Measurements from ENCODE around the gene PAX2. TPM values are rescaled to one million over a fixed set of nuclear protein-coding genes. Genes with fewer than 3 reads are reported as not detected.

PAX2 gene
- total RNA-seq, 1 donor from 2014 or later: 0.07 TPM

DNA sequence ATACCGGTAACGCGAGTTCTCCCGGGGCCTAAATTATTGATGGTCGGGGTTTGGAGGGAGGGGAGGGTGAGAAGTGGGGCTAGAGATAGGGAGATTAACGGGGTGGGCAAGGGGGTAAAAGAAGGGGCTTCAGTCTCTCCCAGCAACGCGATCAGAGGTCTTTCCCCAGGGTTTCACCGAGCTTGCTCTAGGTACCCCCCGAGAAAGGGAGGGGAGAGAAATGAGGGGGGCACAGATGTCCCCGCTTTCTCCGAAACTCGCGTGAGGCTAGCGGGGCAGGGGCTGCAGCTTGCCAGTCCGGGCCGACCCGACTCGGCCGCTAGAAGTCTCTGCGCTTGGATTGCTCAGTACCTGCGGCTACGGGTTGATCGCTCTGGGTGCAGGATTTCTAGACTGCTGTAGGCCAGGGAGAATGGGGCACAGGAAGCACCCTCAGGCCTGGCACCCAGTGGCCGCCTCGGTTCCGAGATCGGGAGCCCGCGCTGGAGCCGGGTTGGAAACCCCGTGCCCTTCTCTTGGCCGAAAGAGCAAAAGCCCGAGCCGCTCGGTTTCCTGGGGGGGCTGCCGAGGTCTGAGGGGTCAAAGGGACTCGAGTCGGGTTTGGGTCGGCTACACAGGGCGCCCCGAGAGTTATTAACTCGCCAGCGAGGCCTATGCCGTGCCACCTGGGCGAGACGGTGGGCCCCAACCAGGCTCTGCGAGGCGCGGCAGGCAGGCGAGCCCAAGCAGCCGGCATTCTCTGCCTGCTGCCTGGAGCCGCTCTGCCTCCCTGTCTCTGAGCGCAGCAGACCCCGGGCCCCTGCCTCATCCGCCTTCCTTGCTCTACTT is 3.1 kb downstream of the PAX2 start:
- no peak overlapping the region for H3K4me3 Mint-ChIP-seq
- DNase-seq: no peak
- no peaks in the 10 kb centered on the region for H3K9me3 Mint-ChIP-seq
- intact Hi-C loops (cut with micrococcal nuclease): loop anchor here (5.0 kb wide), 1 partner anchor 36 kb away; no protein-coding TSS in a partner anchor
- peaks cover 13% of the 10 kb centered on the region for H3K4me1 Mint-ChIP-seq
- H3K27me3 Mint-ChIP-seq: peaks cover 81% of the 10 kb centered on the region
- peak overlapping the region; percentile 12 for H3K27ac Mint-ChIP-seq
- H3K36me3 Mint-ChIP-seq (ENCODE audit: low read depth): peaks cover 3% of the 10 kb centered on the region

DNA sequence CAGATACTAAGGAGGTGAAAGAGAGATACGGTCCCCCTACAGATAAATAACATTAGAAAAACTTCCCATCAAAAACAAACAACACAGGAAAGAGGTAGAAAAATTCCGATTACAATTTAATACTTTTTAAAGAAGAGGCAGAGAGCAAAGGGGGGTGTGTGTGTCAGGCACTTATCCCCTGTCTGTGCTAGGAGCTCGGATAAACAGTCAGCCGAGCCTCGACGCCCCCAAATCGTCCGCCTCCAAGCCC is 3.6 kb downstream of the PAX2 start:
- H3K4me3 Mint-ChIP-seq: no peak overlapping the region
- H3K9me3 Mint-ChIP-seq: no peaks in the 10 kb centered on the region
- peaks cover 3% of the 10 kb centered on the region for H3K36me3 Mint-ChIP-seq (ENCODE audit: low read depth)
- intact Hi-C loops (cut with micrococcal nuclease): loop anchor here (5.0 kb wide), 1 partner anchor 37 kb away; no protein-coding TSS in a partner anchor
- H3K27me3 Mint-ChIP-seq: peaks cover 81% of the 10 kb centered on the region
- H3K4me1 Mint-ChIP-seq: peaks cover 9% of the 10 kb centered on the region
- DNase-seq: no peak
- H3K27ac Mint-ChIP-seq: no peak overlapping the region

DNA sequence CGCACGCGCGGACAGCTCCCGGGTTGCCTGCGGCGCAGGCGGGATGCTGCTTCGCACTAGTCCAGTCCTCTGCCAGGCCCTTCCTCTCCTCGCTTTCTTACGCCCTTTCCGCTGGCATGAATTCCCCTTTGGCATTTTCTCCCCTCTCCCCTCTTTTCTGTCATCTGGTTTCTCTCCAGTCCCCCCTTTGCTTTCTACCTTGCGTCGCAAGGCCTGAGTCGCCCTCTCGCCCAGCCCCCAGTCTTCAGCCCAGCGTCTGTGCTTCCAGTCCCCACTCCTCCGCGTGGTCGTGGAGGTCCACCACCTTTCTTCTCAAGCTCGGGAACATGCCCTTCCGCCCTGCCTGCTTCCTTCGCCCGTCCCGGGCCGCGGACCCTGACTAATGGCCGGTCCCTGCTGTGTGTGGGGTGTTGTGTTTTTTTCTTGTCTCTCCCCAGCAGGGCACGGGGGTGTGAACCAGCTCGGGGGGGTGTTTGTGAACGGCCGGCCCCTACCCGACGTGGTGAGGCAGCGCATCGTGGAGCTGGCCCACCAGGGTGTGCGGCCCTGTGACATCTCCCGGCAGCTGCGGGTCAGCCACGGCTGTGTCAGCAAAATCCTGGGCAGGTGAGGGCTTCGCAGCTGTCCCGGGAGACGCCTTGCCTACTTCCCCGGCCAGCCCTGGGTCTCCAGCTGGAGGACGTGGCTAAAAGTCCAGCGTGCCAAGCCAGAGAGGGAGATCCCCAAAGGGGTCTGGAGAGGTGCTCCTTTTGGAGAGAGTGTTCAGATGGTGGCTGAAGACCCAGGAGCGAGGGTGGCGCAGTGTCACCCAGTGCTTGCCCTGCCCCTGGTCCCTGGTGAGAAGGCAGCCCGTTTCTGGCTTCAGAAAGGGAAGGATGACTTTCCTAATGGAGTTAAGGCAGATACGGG is 4.2 kb downstream of the PAX2 start:
- no peak for DNase-seq
- H3K27ac Mint-ChIP-seq: peak overlapping the region; percentile 74
- H3K4me1 Mint-ChIP-seq: peaks cover 9% of the 10 kb centered on the region
- H3K27me3 Mint-ChIP-seq: peaks cover 76% of the 10 kb centered on the region
- intact Hi-C loops (cut with micrococcal nuclease): loop anchor here (5.0 kb wide), 1 partner anchor 37 kb away; no protein-coding TSS in a partner anchor
- H3K4me3 Mint-ChIP-seq: no peak overlapping the region
- H3K9me3 Mint-ChIP-seq: no peaks in the 10 kb centered on the region
- peaks cover 3% of the 10 kb centered on the region for H3K36me3 Mint-ChIP-seq (ENCODE audit: low read depth)

GRCh38 chr10:100750291-100751210 is 5.2 kb downstream of the PAX2 start:
- no peak overlapping the region for H3K4me3 Mint-ChIP-seq
- intact Hi-C loops (cut with micrococcal nuclease): no loop called here
- no peaks in the 10 kb centered on the region for H3K9me3 Mint-ChIP-seq
- DNase-seq: no peak
- H3K36me3 Mint-ChIP-seq (ENCODE audit: low read depth): peaks cover 3% of the 10 kb centered on the region
- peaks cover 9% of the 10 kb centered on the region for H3K4me1 Mint-ChIP-seq
- peaks cover 79% of the 10 kb centered on the region for H3K27me3 Mint-ChIP-seq
- peak overlapping the region; percentile 20 for H3K27ac Mint-ChIP-seq

GRCh38 chr10:100751211-100751933 is 6.0 kb downstream of the PAX2 start:
- intact Hi-C loops (cut with micrococcal nuclease): no loop called here
- no peaks in the 10 kb centered on the region for H3K36me3 Mint-ChIP-seq (ENCODE audit: low read depth)
- no peak for DNase-seq
- H3K9me3 Mint-ChIP-seq: no peaks in the 10 kb centered on the region
- H3K27ac Mint-ChIP-seq: no peak overlapping the region
- peaks cover 81% of the 10 kb centered on the region for H3K27me3 Mint-ChIP-seq
- no peak overlapping the region for H3K4me3 Mint-ChIP-seq
- H3K4me1 Mint-ChIP-seq: peaks cover 6% of the 10 kb centered on the region

DNA sequence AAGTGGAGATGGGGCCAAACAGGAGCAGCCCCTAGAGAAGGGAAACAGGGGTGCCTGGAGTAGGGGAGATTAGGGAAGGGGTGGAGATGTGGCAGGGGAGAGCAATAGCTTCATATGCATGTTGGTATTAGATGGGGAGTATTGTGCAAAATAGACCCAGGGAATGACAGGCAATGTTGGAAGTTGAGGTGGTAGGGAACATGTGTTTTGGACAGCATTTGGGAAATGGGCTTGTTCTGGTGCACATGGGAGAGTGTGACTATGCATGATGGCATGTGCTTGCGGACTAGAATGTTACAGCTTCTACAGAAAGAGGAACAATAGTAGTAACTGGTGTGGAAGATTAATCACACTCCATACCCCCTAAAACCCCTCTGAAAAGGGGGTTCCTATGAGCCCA is 10.4 kb downstream of the PAX2 start:
- H3K27me3 Mint-ChIP-seq: peaks cover 82% of the 10 kb centered on the region
- no peak overlapping the region for H3K4me3 Mint-ChIP-seq
- H3K4me1 Mint-ChIP-seq: no peaks in the 10 kb centered on the region
- intact Hi-C loops (cut with micrococcal nuclease): no loop called here
- no peak overlapping the region for H3K27ac Mint-ChIP-seq
- H3K36me3 Mint-ChIP-seq (ENCODE audit: low read depth): no peaks in the 10 kb centered on the region
- no peak for DNase-seq
- H3K9me3 Mint-ChIP-seq: no peaks in the 10 kb centered on the region

DNA sequence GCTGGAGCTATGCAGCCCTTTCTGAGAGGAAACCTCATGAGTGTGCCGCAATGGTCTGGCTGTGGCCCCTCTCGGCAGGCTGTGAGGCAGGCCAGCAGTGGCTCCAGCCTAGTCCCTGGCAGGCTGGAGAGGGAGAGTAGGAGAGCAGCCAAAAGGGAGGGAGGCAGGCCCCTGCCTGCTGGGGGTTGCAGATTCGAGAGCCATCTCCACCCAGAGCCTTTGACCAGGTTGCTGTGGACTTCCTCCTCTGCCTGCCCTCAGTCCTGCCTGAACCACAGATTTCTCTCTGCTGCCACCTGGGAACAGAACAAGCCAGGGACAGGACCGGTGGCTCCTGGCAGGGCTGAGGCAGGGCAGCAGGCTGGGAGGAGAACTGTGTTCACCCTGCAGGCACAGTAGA is 13.9 kb downstream of the PAX2 start:
- DNase-seq: no peak
- Mint-ChIP-seq H3K9me3 (no peaks in the 10 kb centered on the region), H3K36me3 (ENCODE audit: low read depth) (no peaks in the 10 kb centered on the region), H3K4me1 (no peaks in the 10 kb centered on the region), H3K27ac (no peak overlapping the region), H3K4me3 (no peak overlapping the region), H3K27me3 (peaks cover 75% of the 10 kb centered on the region)
- intact Hi-C loops (cut with micrococcal nuclease): no loop called here

GRCh38 chr10:100760726-100761125 is 15.3 kb downstream of the PAX2 start:
- Mint-ChIP-seq H3K36me3 (ENCODE audit: low read depth) (no peaks in the 10 kb centered on the region), H3K4me1 (no peaks in the 10 kb centered on the region), H3K27ac (no peak overlapping the region), H3K4me3 (no peak overlapping the region), H3K27me3 (peaks cover 70% of the 10 kb centered on the region), H3K9me3 (no peaks in the 10 kb centered on the region)
- intact Hi-C loops (cut with micrococcal nuclease): no loop called here
- DNase-seq: no peak

GRCh38 chr10:100761191-100761590 is 15.8 kb downstream of the PAX2 start:
- no peaks in the 10 kb centered on the region for H3K36me3 Mint-ChIP-seq (ENCODE audit: low read depth)
- intact Hi-C loops (cut with micrococcal nuclease): no loop called here

GRCh38 chr10:100763043-100763747 is 17.8 kb downstream of the PAX2 start:
- H3K9me3 Mint-ChIP-seq: no peaks in the 10 kb centered on the region
- no peak overlapping the region for H3K27ac Mint-ChIP-seq
- DNase-seq: no peak
- intact Hi-C loops (cut with micrococcal nuclease): no loop called here
- H3K4me1 Mint-ChIP-seq: no peaks in the 10 kb centered on the region
- no peaks in the 10 kb centered on the region for H3K36me3 Mint-ChIP-seq (ENCODE audit: low read depth)
- H3K27me3 Mint-ChIP-seq: peaks cover 63% of the 10 kb centered on the region
- H3K4me3 Mint-ChIP-seq: no peak overlapping the region

More at GRCh38 chr10:100761191-100761590, 15.8 kb downstream of the PAX2 start:
- Mint-ChIP-seq H3K27ac (no peak overlapping the region), H3K4me3 (no peak overlapping the region), H3K9me3 (no peaks in the 10 kb centered on the region), H3K4me1 (no peaks in the 10 kb centered on the region), H3K27me3 (peaks cover 65% of the 10 kb centered on the region)
- DNase-seq: no peak

- Mint-ChIP-seq H3K4me3 (no peak overlapping the region), H3K4me1 (no peaks in the 10 kb centered on the region), H3K36me3 (ENCODE audit: low read depth) (no peaks in the 10 kb centered on the region), H3K9me3 (no peaks in the 10 kb centered on the region), H3K27me3 (peaks cover 43% of the 10 kb centered on the region), H3K27ac (no peak overlapping the region)
- DNase-seq: no peak
- intact Hi-C loops (cut with micrococcal nuclease): no loop called here
Measured at GRCh38 chr10:100766693-100767421, 21.5 kb downstream of the PAX2 start.

- peaks cover 37% of the 10 kb centered on the region for H3K27me3 Mint-ChIP-seq
Measured at GRCh38 chr10:100767422-100767775, 22.0 kb downstream of the PAX2 start.

More at GRCh38 chr10:100767422-100767775, 22.0 kb downstream of the PAX2 start:
- H3K27ac Mint-ChIP-seq: no peak overlapping the region
- no peak overlapping the region for H3K4me3 Mint-ChIP-seq
- H3K36me3 Mint-ChIP-seq (ENCODE audit: low read depth): no peaks in the 10 kb centered on the region
- DNase-seq: no peak
- H3K4me1 Mint-ChIP-seq: no peaks in the 10 kb centered on the region
- no peaks in the 10 kb centered on the region for H3K9me3 Mint-ChIP-seq
- intact Hi-C loops (cut with micrococcal nuclease): no loop called here
